ENCODE measurements around the gene TMPRSS15.

Gene TMPRSS15

DNA sequence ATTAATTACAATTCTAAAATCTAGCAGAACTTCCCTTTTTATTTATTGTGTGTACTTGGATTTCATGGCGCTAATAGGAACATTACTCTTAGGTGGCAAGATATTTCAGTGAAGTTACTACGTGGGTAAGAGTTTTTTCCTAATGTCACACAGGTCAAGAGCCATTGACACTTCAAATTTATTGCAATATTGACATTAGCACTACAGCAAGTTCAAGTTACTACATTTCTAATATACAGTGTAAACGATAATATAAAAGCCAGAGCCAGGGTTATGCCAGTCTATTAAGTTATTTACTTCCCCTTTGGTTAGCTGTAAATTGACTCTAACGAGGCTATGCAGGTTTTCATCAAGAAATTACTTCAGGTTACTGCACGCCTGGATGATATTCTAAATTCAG is 129.2 kb downstream of the TMPRSS15 start:
- no peak overlapping the region for H3K4me3 ChIP-seq (ENCODE audit: low read depth, low read length)

DNA sequence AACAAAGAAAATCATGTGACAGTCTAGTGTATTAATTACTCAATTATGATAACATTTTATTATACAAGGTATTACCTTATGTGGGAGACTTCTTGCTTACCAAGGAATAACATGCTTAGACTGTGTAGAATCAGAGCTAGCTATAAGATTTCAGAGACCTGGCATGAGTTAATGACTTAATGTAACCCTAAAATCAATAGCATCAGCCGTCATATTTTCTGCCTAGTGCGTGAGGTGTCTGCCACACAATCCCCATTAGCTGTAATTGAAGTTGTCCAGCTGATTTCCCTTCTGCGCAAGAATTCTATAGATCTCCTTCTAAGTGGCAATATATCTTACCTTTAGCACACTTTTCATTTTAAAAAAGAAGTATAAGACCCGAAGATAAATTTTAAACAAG is 130.2 kb downstream of the TMPRSS15 start:
- H3K79me2 ChIP-seq (ENCODE audit: control insufficient read depth, insufficient read depth, low read length, unreplicated experiment), result no peaks in the 10 kb centered on the region
- no peaks in the 10 kb centered on the region for H3K4me1 ChIP-seq (ENCODE audit: control insufficient read depth, insufficient read depth, low read length, unreplicated experiment)
- no peak overlapping the region for H3K4me3 ChIP-seq (ENCODE audit: low read depth, low read length)
- H3K36me3 ChIP-seq (ENCODE audit: insufficient read depth, low read length), result no peaks in the 10 kb centered on the region
- H3K27ac ChIP-seq (ENCODE audit: low read depth, low read length), result no peak overlapping the region
- no peaks in the 10 kb centered on the region for H3K27me3 ChIP-seq (ENCODE audit: insufficient read depth, low read length)
- no peak overlapping the region for H2AFZ ChIP-seq (ENCODE audit: low read length, unreplicated experiment)

More for the DNA sequence above, 129.2 kb downstream of the TMPRSS15 start:
- Histone ChIP-seq H3K4me1 (ENCODE audit: control insufficient read depth, insufficient read depth, low read length, unreplicated experiment) (no peaks in the 10 kb centered on the region), H3K27me3 (ENCODE audit: insufficient read depth, low read length) (no peaks in the 10 kb centered on the region), H3K79me2 (ENCODE audit: control insufficient read depth, insufficient read depth, low read length, unreplicated experiment) (no peaks in the 10 kb centered on the region), H3K36me3 (ENCODE audit: insufficient read depth, low read length) (no peaks in the 10 kb centered on the region), H2AFZ (ENCODE audit: low read length, unreplicated experiment) (no peak overlapping the region), H3K27ac (ENCODE audit: low read depth, low read length) (no peak overlapping the region)

DNA sequence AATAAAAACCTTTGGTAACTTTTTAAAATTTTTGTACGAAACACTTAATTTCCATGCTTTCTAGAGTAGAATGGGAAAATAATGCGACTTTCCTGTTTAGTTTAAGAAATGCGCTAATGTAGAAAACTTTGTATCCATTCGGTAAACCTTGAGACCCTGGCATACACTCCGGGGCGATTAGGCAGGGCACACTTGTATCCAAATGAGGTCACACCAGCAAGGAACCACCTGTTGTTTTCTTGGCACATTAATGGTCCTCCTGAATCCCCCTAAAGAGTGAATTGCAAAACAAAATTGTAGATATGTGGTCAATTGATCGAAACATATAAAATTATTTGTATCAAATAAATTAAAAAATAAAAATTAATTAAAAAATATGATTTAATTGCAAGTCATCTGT is 133.7 kb downstream of the TMPRSS15 start:
- Histone ChIP-seq H3K36me3 (ENCODE audit: insufficient read depth, low read length) (no peaks in the 10 kb centered on the region), H3K4me1 (ENCODE audit: control insufficient read depth, insufficient read depth, low read length, unreplicated experiment) (no peaks in the 10 kb centered on the region), H2AFZ (ENCODE audit: low read length, unreplicated experiment) (no peak overlapping the region), H3K4me3 (ENCODE audit: low read depth, low read length) (no peak overlapping the region), H3K79me2 (ENCODE audit: control insufficient read depth, insufficient read depth, low read length, unreplicated experiment) (no peaks in the 10 kb centered on the region), H3K27me3 (ENCODE audit: insufficient read depth, low read length) (no peaks in the 10 kb centered on the region), H3K27ac (ENCODE audit: low read depth, low read length) (no peak overlapping the region)

DNA sequence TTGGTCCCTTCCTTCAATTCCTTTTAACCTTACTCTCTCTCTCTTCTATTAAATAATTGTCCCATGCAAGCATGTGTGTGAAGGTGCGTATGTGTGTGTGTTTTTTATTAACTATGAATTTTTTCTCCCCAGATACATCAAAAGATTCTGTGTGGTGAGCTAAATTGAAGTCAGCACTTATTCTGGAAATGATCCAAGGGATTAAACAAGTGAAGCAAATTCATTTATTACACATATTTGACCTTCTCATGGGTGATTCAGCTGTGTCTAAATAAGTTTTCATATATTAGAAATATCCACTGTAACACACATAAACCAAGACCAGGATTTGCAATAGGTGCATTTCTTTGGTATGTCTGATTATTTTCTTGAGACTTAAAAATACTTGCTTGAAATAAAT is 134.7 kb downstream of the TMPRSS15 start:
- Histone ChIP-seq H3K4me3 (ENCODE audit: low read depth, low read length) (no peak overlapping the region), H3K79me2 (ENCODE audit: control insufficient read depth, insufficient read depth, low read length, unreplicated experiment) (no peaks in the 10 kb centered on the region), H3K4me1 (ENCODE audit: control insufficient read depth, insufficient read depth, low read length, unreplicated experiment) (no peaks in the 10 kb centered on the region), H3K36me3 (ENCODE audit: insufficient read depth, low read length) (no peaks in the 10 kb centered on the region), H3K27me3 (ENCODE audit: insufficient read depth, low read length) (no peaks in the 10 kb centered on the region), H2AFZ (ENCODE audit: low read length, unreplicated experiment) (no peak overlapping the region), H3K27ac (ENCODE audit: low read depth, low read length) (no peak overlapping the region)

DNA sequence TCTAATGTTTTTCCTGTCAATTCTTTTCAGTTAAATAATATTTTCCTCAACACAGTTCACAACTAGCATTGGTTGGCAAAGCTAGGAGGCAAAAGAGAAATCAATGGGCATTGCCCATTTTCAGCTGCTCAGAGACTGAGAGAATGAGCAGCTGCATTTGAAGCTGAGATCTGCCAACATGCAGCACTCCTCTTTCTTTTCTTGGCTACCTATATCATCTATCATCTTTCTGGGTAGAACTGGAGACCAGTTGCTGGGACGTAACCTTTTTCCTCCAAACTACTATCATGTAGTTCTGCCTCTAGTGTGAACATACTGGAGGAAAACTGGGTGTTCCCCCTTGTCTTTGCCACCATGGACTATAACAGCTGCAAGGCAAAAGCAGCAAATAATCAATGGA is 136.1 kb downstream of the TMPRSS15 start:
- Histone ChIP-seq H3K79me2 (ENCODE audit: control insufficient read depth, insufficient read depth, low read length, unreplicated experiment) (no peaks in the 10 kb centered on the region), H2AFZ (ENCODE audit: low read length, unreplicated experiment) (no peak overlapping the region), H3K4me1 (ENCODE audit: control insufficient read depth, insufficient read depth, low read length, unreplicated experiment) (no peaks in the 10 kb centered on the region), H3K27me3 (ENCODE audit: insufficient read depth, low read length) (no peaks in the 10 kb centered on the region), H3K27ac (ENCODE audit: low read depth, low read length) (no peak overlapping the region), H3K4me3 (ENCODE audit: low read depth, low read length) (no peak overlapping the region), H3K36me3 (ENCODE audit: insufficient read depth, low read length) (no peaks in the 10 kb centered on the region)

DNA sequence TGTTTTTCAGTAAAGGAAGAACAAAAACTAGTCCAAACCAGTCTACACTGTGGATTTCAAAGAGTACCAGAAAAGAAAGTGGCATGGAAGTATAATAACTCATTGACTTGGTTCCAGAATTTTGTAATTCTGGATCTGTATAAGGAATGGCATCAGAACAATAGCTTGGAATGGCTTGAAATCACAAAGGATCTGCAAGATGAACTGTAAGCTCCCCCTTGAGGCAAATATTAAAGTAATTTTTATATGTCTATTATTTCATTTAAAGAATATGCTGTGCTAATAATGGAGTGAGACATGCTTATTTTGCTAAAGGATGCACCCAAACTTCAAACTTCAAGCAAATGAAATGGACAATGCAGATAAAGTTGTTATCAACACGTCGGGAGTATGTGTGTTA is 137.6 kb downstream of the TMPRSS15 start:
- H3K4me1 ChIP-seq (ENCODE audit: control insufficient read depth, insufficient read depth, low read length, unreplicated experiment), result no peaks in the 10 kb centered on the region
- H3K4me3 ChIP-seq (ENCODE audit: low read depth, low read length), result no peak overlapping the region
- H3K36me3 ChIP-seq (ENCODE audit: insufficient read depth, low read length), result no peaks in the 10 kb centered on the region
- H3K27ac ChIP-seq (ENCODE audit: low read depth, low read length), result no peak overlapping the region
- H2AFZ ChIP-seq (ENCODE audit: low read length, unreplicated experiment), result no peak overlapping the region
- H3K27me3 ChIP-seq (ENCODE audit: insufficient read depth, low read length), result no peaks in the 10 kb centered on the region
- no peaks in the 10 kb centered on the region for H3K79me2 ChIP-seq (ENCODE audit: control insufficient read depth, insufficient read depth, low read length, unreplicated experiment)

DNA sequence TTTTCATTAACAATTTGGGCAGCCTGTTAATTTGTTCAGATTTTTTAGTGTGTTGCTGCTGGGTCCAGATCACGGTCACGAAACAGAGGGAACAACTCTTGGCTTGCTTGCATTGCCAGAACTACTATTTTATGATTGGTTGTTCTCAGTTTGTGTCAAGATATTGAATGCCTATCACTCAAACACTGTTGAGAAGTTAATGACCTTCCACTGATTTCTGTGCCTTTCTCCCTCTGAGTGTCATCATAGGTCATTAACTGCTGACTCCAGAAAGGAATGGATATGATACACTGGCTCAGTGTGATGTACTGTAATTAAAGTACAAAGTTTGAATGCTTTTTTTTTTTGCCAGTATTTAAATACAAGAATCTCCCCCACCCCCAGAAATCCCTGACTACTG is 149.8 kb downstream of the TMPRSS15 start:
- no peaks in the 10 kb centered on the region for H3K79me2 ChIP-seq (ENCODE audit: control insufficient read depth, insufficient read depth, low read length, unreplicated experiment)
- no peaks in the 10 kb centered on the region for H3K36me3 ChIP-seq (ENCODE audit: insufficient read depth, low read length)
- no peak overlapping the region for H2AFZ ChIP-seq (ENCODE audit: low read length, unreplicated experiment)
- H3K4me1 ChIP-seq (ENCODE audit: control insufficient read depth, insufficient read depth, low read length, unreplicated experiment), result no peaks in the 10 kb centered on the region
- H3K4me3 ChIP-seq (ENCODE audit: low read depth, low read length), result no peak overlapping the region
- H3K27ac ChIP-seq (ENCODE audit: low read depth, low read length), result no peak overlapping the region
- H3K27me3 ChIP-seq (ENCODE audit: insufficient read depth, low read length), result no peaks in the 10 kb centered on the region

DNA sequence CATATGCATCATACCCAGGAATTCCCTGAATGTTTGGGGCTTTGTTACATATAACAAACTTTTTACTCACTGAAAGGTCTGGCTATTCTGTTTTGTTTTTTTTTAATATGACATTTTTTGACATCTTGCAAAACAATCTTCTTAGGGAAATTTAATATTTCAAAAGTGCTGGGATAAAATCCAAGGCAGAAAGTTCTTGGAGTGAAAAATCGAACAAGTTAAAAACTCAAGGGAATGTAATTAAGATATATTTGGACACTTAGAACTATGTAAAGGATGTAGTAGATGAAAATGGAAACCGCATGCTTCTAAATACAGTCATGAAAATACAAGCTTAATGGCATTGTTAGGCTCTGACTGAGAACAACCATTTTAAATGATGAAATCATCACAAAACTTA is 150.4 kb downstream of the TMPRSS15 start:
- Histone ChIP-seq H3K27ac (ENCODE audit: low read depth, low read length) (no peak overlapping the region), H3K4me3 (ENCODE audit: low read depth, low read length) (no peak overlapping the region), H2AFZ (ENCODE audit: low read length, unreplicated experiment) (no peak overlapping the region), H3K79me2 (ENCODE audit: control insufficient read depth, insufficient read depth, low read length, unreplicated experiment) (no peaks in the 10 kb centered on the region), H3K4me1 (ENCODE audit: control insufficient read depth, insufficient read depth, low read length, unreplicated experiment) (no peaks in the 10 kb centered on the region), H3K36me3 (ENCODE audit: insufficient read depth, low read length) (no peaks in the 10 kb centered on the region), H3K27me3 (ENCODE audit: insufficient read depth, low read length) (no peaks in the 10 kb centered on the region)

DNA sequence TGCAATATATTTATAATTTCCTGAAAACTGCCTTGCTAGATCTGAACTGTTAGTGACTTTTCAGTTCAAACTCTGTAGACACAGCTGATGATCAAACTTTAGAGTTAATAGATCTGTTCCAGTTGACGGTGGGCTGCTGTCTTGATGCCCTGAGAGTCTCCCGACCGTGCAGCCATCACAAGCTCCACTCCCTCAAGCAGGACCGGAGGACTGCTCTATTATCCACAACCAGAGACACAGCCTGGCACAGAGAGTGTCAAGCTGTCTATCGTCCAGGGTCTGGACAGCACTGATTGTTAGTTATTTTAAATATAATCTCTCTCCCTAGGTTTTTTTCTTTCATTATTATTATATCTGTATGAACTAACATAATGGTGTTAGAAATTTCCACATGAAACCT is 150.9 kb downstream of the TMPRSS15 start:
- H3K27ac ChIP-seq (ENCODE audit: low read depth, low read length), result no peak overlapping the region
- H3K4me1 ChIP-seq (ENCODE audit: control insufficient read depth, insufficient read depth, low read length, unreplicated experiment), result no peaks in the 10 kb centered on the region
- no peaks in the 10 kb centered on the region for H3K79me2 ChIP-seq (ENCODE audit: control insufficient read depth, insufficient read depth, low read length, unreplicated experiment)
- H2AFZ ChIP-seq (ENCODE audit: low read length, unreplicated experiment), result no peak overlapping the region
- H3K36me3 ChIP-seq (ENCODE audit: insufficient read depth, low read length), result no peaks in the 10 kb centered on the region
- H3K27me3 ChIP-seq (ENCODE audit: insufficient read depth, low read length), result no peaks in the 10 kb centered on the region
- no peak overlapping the region for H3K4me3 ChIP-seq (ENCODE audit: low read depth, low read length)

DNA sequence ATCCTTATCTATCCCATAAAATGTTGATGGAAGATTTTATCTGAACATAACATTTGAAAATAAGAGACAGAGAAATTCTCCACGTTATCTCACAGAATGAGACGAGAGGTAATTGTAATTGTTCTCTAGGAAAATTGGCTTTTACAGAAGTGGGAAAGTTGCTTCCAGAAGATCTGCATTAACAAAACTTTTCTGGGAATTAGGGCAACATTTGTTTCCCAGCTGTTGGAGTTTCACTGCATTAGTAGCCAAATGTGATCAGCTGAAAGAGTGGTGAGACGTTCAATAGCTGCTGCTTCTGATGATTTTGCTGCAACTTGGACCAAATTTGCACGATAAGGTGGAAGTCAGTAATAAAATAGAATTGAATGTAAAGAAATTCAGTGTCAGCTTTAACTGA is 151.3 kb downstream of the TMPRSS15 start:
- Histone ChIP-seq H3K79me2 (ENCODE audit: control insufficient read depth, insufficient read depth, low read length, unreplicated experiment) (no peaks in the 10 kb centered on the region), H2AFZ (ENCODE audit: low read length, unreplicated experiment) (no peak overlapping the region)

DNA sequence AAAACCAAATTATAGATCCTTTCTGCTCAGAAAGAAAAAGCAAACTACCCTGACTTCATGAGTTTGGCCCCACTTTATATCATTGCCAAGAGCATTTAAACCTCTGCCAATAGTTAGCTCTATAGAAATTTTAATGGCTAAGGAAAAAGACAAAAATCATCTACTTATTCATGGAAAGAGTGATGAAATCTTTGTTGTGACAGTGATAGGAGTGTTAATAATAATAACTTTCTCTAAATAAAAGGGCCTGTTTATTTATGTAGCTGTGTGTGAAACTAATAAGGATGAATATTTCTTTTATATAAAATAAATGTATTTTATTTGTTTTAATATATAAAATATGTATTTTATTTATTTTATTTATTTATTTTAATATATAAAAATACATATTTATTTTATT is 152.5 kb downstream of the TMPRSS15 start:
- Histone ChIP-seq H3K36me3 (ENCODE audit: insufficient read depth, low read length) (no peaks in the 10 kb centered on the region), H3K27ac (ENCODE audit: low read depth, low read length) (no peak overlapping the region), H3K4me3 (ENCODE audit: low read depth, low read length) (no peak overlapping the region), H2AFZ (ENCODE audit: low read length, unreplicated experiment) (no peak overlapping the region), H3K79me2 (ENCODE audit: control insufficient read depth, insufficient read depth, low read length, unreplicated experiment) (no peaks in the 10 kb centered on the region), H3K4me1 (ENCODE audit: control insufficient read depth, insufficient read depth, low read length, unreplicated experiment) (no peaks in the 10 kb centered on the region), H3K27me3 (ENCODE audit: insufficient read depth, low read length) (peaks cover under 1% of the 10 kb centered on the region; the same call in 1 of the 2 replicates)

More for the DNA sequence above, 151.3 kb downstream of the TMPRSS15 start:
- H3K36me3 ChIP-seq (ENCODE audit: insufficient read depth, low read length), result no peaks in the 10 kb centered on the region
- no peak overlapping the region for H3K4me3 ChIP-seq (ENCODE audit: low read depth, low read length)
- no peaks in the 10 kb centered on the region for H3K4me1 ChIP-seq (ENCODE audit: control insufficient read depth, insufficient read depth, low read length, unreplicated experiment)
- H3K27me3 ChIP-seq (ENCODE audit: insufficient read depth, low read length), result no peaks in the 10 kb centered on the region
- H3K27ac ChIP-seq (ENCODE audit: low read depth, low read length), result no peak overlapping the region

Measured in ACC112 (cell line).